Measurements from ENCODE around the gene SMCR8.

Gene SMCR8

GRCh38 chr17:18374216-18374615 is 59.1 kb downstream of the SMCR8 start:
- Histone ChIP-seq H3K4me3 (ENCODE audit: insufficient read depth, low read depth, low read length) (no peak overlapping the region), H3K4me1 (ENCODE audit: control insufficient read depth, insufficient read depth, low read length) (no peaks in the 10 kb centered on the region), H3K36me3 (ENCODE audit: control insufficient read depth, insufficient read depth, low read length) (no peaks in the 10 kb centered on the region), H3K27ac (ENCODE audit: insufficient read depth, low read depth, low read length, poor library complexity, severe bottlenecking) (no peak overlapping the region), H3K27me3 (ENCODE audit: control insufficient read depth, insufficient read depth, low read length, poor library complexity, severe bottlenecking) (no peaks in the 10 kb centered on the region), H3K9me3 (ENCODE audit: control insufficient read depth, low read length) (no peaks in the 10 kb centered on the region)
- 86 to 92% methylated on average over 7 of the region's 7 CpGs for WGBS, 2 experiments

All from ectodermal cell (in vitro differentiated cells).